ENCODE data around the gene MAN2A1. TPM values are rescaled to one million over a fixed set of nuclear protein-coding genes. Genes with fewer than 3 reads are reported as not detected.

MAN2A1 gene
- total RNA-seq, 1 donor from 2014 or later: 33.9 TPM

DNA sequence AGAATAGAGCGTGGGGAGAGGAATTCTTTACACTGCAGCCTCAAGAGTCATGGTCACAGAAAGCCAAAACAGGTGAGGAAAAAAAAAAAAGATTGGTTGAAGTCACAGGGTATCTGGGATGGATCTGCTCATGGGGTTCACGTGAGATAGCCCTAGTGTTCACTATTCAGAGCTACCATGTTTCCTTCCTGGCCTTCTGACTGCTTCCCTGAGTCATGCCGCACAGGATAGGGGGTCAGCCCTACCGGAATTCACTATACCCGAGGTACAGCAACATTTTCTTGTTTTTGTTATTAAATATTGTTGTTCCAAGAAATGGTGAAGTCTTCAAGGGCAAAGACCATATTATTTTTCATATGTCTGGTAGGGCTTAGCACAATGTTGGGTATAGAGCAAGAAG is 21.5 kb upstream of the MAN2A1 start:
- TF ChIP-seq, protein P1, sequence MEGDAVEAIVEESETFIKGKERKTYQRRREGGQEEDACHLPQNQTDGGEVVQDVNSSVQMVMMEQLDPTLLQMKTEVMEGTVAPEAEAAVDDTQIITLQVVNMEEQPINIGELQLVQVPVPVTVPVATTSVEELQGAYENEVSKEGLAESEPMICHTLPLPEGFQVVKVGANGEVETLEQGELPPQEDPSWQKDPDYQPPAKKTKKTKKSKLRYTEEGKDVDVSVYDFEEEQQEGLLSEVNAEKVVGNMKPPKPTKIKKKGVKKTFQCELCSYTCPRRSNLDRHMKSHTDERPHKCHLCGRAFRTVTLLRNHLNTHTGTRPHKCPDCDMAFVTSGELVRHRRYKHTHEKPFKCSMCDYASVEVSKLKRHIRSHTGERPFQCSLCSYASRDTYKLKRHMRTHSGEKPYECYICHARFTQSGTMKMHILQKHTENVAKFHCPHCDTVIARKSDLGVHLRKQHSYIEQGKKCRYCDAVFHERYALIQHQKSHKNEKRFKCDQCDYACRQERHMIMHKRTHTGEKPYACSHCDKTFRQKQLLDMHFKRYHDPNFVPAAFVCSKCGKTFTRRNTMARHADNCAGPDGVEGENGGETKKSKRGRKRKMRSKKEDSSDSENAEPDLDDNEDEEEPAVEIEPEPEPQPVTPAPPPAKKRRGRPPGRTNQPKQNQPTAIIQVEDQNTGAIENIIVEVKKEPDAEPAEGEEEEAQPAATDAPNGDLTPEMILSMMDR (IDR thresholded peaks at IDR 0.05): no peak
- TF ChIP-seq POLR2A (IDR thresholded peaks at IDR 0.05) (no peak), POLR2AphosphoS5 (IDR thresholded peaks at IDR 0.05; ENCODE audit: insufficient read depth in 1 of 2, low read depth in 1 of 2) (no peak)
- no peaks in the 10 kb centered on the region for H3K27me3 ChIP-seq
- H3K4me1 ChIP-seq: no peaks in the 10 kb centered on the region
- intact Hi-C loops (cut with DNase I): no loop called here
- no peak overlapping the region for H3K27ac ChIP-seq
- no peaks in the 10 kb centered on the region for H3K36me3 ChIP-seq
- no peaks in the 10 kb centered on the region for H3K9me3 ChIP-seq
- no peak overlapping the region for H3K4me3 ChIP-seq
- DNase-seq (ENCODE audit: extremely low spot score in 2 of 2): no peak

DNA sequence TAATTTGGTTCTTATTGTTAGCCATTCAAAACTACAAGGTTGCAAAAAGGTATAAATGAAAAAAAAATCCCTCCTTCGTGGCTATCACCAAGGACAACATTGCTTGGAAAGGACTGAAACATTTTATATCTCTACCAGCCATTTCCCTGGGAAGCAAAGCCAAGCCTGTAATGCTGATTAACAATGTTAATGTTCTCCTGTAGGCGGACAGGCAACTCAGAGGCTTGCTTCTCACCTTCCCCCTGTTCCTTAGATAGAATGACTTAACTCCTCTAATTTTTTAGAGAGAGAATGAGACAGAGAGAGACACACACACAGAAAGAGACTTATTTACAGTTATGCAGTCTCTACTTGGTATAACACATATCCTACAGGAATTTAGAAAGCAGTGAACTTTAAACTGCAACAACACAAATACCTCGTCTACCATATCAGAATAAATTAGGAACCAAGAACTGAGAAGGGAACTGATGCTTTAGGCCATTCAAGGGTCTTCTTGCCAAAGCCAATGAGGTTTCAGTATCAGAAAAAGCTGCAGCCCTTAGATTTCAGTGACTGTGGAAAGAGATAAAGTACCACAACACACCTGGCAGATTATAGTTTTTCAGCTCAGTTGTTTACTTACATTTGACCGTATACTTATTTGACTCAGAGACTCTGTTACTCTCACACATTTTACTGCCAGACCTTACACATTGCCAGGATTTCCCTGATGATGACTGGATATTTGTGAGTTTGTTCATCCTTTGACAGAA is 20.9 kb upstream of the MAN2A1 start:
- TF ChIP-seq, protein P1 (IDR thresholded peaks at IDR 0.05): no peak
- TF ChIP-seq POLR2A (IDR thresholded peaks at IDR 0.05) (no peak), POLR2AphosphoS5 (IDR thresholded peaks at IDR 0.05; ENCODE audit: insufficient read depth in 1 of 2, low read depth in 1 of 2) (no peak)
- Histone ChIP-seq H3K27ac (no peak overlapping the region), H3K4me3 (no peak overlapping the region), H3K4me1 (no peaks in the 10 kb centered on the region), H3K27me3 (no peaks in the 10 kb centered on the region), H3K36me3 (no peaks in the 10 kb centered on the region), H3K9me3 (no peaks in the 10 kb centered on the region)
- DNase-seq (ENCODE audit: extremely low spot score in 2 of 2): no peak
- intact Hi-C loops (cut with DNase I): no loop called here

DNA sequence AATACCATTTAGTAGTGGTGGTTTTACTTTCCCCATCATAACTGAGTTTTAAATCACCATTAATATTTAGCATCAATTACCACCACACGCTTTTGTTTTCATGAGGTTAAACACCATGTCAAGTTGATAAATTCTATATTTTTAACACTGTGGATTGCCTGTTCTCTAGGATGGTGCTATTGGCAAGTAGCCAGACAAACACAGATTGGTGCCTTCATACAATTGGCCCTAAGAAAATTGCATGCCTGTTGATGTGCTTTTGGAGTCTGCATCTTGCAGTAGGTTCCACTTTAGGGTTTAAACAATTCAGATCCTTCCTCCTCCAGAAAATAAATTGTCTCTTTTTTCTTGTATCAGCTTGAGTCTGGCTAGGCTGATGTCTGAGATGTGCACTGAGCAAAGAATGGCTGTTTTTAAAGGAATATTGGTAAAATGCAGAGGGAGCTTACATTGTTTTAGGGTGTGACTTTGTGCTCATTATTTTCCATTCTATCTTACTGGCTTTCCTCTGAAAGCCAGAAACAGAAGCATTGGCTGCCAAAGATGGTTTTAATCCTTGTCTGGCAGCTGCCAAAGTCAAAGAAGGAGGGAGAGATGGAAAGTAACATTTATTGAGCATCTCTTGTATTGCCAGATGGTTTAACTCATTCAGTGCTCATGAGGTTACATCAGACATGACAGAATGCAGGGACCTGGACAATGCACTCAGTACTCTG is 19.6 kb upstream of the MAN2A1 start:
- Histone ChIP-seq H3K9me3 (no peaks in the 10 kb centered on the region), H3K27ac (no peak overlapping the region), H3K4me3 (no peak overlapping the region), H3K36me3 (no peaks in the 10 kb centered on the region), H3K27me3 (no peaks in the 10 kb centered on the region), H3K4me1 (no peaks in the 10 kb centered on the region)
- TF ChIP-seq, protein P1 (IDR thresholded peaks at IDR 0.05): no peak
- no peak for TF ChIP-seq POLR2AphosphoS5 (IDR thresholded peaks at IDR 0.05; ENCODE audit: insufficient read depth in 1 of 2, low read depth in 1 of 2)
- no peak for TF ChIP-seq POLR2A (IDR thresholded peaks at IDR 0.05)
- DNase-seq (ENCODE audit: extremely low spot score in 2 of 2): no peak
- intact Hi-C loops (cut with DNase I): no loop called here

DNA sequence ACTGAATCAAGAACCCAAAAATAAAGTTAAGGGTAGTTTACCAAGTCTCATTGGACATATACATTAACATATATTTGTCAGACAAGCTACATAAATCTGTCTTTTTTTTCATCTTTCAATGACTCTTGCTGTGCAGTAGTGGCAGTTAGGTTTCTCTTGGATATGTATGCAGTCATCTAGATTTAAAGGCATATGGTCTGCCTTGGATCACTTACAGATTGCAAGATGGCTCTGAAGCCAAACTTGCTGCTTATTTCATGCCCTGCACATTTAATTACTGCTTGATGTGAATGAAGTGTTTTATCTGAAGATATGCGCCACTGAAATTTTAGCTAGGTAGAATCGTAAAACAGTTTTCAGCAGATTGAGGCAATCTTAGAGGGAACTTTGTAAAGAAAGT is 18.6 kb upstream of the MAN2A1 start:
- H3K27ac ChIP-seq: no peak overlapping the region
- no peaks in the 10 kb centered on the region for H3K27me3 ChIP-seq
- no peak overlapping the region for H3K4me3 ChIP-seq
- DNase-seq (ENCODE audit: extremely low spot score in 2 of 2): no peak
- no peaks in the 10 kb centered on the region for H3K4me1 ChIP-seq
- TF ChIP-seq POLR2AphosphoS5 (IDR thresholded peaks at IDR 0.05; ENCODE audit: insufficient read depth in 1 of 2, low read depth in 1 of 2): no peak
- no peak for TF ChIP-seq POLR2A (IDR thresholded peaks at IDR 0.05)
- intact Hi-C loops (cut with DNase I): no loop called here
- H3K9me3 ChIP-seq: no peaks in the 10 kb centered on the region
- H3K36me3 ChIP-seq: no peaks in the 10 kb centered on the region

DNA sequence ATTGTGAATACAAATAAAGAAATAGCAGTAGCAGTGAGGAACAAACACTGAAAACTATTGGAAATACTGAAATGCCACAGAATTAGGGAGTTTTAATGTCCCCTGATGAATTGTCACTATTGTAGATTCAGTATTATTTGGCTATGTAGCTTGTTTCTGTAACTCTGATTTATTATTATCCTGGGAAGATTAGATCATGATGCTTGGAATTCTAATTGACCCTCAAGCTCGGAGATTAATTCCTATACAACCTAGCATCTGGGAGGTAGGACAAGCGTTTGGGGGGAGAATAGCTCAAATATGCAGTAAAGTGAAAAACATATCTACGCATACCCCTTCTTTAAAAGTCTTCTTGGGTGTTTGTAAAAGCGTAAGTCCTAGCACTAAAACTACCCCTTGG is 15.1 kb upstream of the MAN2A1 start:
- H3K9me3 ChIP-seq: no peaks in the 10 kb centered on the region
- no peaks in the 10 kb centered on the region for H3K27me3 ChIP-seq
- intact Hi-C loops (cut with DNase I): no loop called here
- no peak overlapping the region for H3K27ac ChIP-seq
- TF ChIP-seq POLR2AphosphoS5 (IDR thresholded peaks at IDR 0.05; ENCODE audit: insufficient read depth in 1 of 2, low read depth in 1 of 2) (no peak), POLR2A (IDR thresholded peaks at IDR 0.05) (no peak)
- TF ChIP-seq, protein P1 (IDR thresholded peaks at IDR 0.05): no peak
- H3K36me3 ChIP-seq: no peaks in the 10 kb centered on the region
- DNase-seq (ENCODE audit: extremely low spot score in 2 of 2): no peak
- no peak overlapping the region for H3K4me3 ChIP-seq
- H3K4me1 ChIP-seq: no peaks in the 10 kb centered on the region
